ENCODE data around the gene ZNF655. TPM values are rescaled to one million over a fixed set of nuclear protein-coding genes. Genes with fewer than 3 reads are reported as not detected.
"Not testable (repeated sequence)": the region's sequence is repeated elsewhere in the genome, so short reads cannot be mapped to it uniquely, and the experiment has no call there.

The ZNF655 gene
- total and polyA plus RNA-seq, 2 donors from 2014 or later, result 30.4 to 66.8 TPM

DNA sequence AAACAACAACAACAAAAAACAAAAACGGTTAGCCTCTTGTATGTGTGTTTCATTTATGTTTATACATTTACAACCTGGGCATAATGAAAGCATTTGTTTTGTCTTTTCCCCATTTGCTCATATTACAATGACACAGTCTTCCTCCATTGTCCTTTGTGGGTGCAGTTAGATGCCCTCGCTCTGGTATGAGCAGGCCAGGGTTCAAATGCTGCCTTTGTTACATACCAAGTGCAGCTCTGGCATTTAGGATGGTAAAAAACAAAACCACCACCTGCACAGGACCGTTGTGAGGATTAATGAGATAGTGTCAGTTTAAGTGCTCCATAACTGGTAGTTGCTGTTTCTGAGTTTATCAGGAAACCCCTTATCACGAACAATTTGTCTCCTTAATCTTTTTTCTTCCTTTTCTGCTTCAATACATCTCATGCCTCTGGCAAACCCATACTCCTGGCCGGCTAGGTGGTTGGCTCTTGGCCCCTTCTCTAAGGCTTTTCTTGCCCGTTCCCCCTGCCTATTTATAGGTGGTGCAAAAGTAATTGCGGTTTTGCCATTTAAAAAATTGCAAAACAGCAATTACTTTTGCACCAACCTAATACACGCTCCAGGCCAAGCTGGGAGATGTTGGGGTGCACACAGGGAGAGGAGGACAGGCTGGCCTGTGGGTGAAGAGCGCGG, 21.0 kb downstream of the ZNF655 start:
- Histone ChIP-seq H3K27ac (ENCODE audit: low read depth in 2 of 2, low read length in 2 of 2) (no peak overlapping the region), H3K36me3 (ENCODE audit: control insufficient read depth in 2 of 3, insufficient read depth in 3 of 3, low read length in 3 of 3) (no peaks in the 10 kb centered on the region), H3K27me3 (ENCODE audit: control insufficient read depth, insufficient read depth, low read length) (no peaks in the 10 kb centered on the region), H3K9me3 (ENCODE audit: control insufficient read depth in 2 of 3, insufficient read depth in 1 of 3, low read length in 3 of 3) (no peaks in the 10 kb centered on the region), H3K4me3 (ENCODE audit: low read length in 3 of 3) (peak overlapping the region in 2 of 3 donors; percentile 74 to 76), H3K4me1 (ENCODE audit: control insufficient read depth in 2 of 3, insufficient read depth in 2 of 3, low read depth in 1 of 3, low read length in 3 of 3) (peaks cover 0 to 10% (median 5%) of the 10 kb centered on the region in 3 donors), H3K9ac (ENCODE audit: low read length in 3 of 3) (peak overlapping the region in 1 of 3 donors; percentile 73)
- FAIRE-seq (no peak), DNase-seq (no peak)
- TF ChIP-seq, protein P1, sequence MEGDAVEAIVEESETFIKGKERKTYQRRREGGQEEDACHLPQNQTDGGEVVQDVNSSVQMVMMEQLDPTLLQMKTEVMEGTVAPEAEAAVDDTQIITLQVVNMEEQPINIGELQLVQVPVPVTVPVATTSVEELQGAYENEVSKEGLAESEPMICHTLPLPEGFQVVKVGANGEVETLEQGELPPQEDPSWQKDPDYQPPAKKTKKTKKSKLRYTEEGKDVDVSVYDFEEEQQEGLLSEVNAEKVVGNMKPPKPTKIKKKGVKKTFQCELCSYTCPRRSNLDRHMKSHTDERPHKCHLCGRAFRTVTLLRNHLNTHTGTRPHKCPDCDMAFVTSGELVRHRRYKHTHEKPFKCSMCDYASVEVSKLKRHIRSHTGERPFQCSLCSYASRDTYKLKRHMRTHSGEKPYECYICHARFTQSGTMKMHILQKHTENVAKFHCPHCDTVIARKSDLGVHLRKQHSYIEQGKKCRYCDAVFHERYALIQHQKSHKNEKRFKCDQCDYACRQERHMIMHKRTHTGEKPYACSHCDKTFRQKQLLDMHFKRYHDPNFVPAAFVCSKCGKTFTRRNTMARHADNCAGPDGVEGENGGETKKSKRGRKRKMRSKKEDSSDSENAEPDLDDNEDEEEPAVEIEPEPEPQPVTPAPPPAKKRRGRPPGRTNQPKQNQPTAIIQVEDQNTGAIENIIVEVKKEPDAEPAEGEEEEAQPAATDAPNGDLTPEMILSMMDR (IDR thresholded peaks at IDR 0.05; ENCODE audit: borderline replicate concordance, extremely low read depth, insufficient read depth), result no peak
- intact Hi-C loops (cut with DNase I), result no loop called here

DNA sequence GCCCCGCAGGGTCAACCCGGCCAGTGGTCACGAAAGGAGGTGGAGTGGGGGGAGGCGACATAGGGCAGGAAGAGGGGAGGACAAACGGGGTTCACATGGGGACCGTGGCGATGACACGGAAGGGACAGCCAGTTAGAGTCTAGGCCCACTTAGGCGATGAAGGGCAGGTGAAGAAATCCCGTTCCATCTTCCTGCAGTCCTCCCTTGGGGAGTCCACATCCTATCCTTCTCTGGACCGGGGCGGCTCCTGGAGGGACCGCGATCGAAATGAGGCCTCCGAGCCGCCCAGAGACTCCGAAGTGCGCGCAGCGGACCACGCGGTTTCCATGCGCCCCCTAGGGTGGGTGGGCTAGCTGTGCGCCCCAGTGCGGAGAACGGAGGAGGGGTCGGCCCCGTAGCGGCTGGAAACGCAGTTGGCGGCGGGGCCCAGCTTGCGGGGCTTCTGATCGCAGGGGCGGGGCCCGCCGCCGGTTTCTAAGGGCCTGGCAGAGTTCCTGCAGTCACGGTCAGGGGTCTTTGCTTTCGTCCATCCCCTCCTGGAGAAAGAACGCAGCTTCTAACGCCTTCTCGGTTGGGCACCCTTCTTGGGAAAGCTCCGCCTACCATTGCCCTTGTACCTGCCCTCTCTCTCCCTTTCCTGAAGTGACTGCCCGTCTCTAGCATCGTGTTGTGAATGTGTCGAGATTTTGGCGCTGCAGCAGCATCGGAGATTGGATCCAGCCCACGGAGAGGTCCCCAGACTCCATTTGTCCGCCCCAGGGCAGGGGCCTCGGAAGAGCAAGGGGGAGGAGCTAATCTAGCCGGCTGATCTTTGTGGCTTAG, 21.7 kb downstream of the ZNF655 start:
- no peaks in the 10 kb centered on the region for H3K27me3 ChIP-seq (ENCODE audit: control insufficient read depth, insufficient read depth, low read length)
- no peaks in the 10 kb centered on the region for H3K9me3 ChIP-seq (ENCODE audit: control insufficient read depth in 2 of 3, insufficient read depth in 1 of 3, low read length in 3 of 3)
- H3K27ac ChIP-seq (ENCODE audit: low read depth in 2 of 2, low read length in 2 of 2), result no peak overlapping the region
- TF ChIP-seq, protein P1 (IDR thresholded peaks at IDR 0.05; ENCODE audit: borderline replicate concordance, extremely low read depth, insufficient read depth), result peak; percentile 11
- H3K36me3 ChIP-seq (ENCODE audit: control insufficient read depth in 2 of 3, insufficient read depth in 3 of 3, low read length in 3 of 3), result no peaks in the 10 kb centered on the region
- H3K4me3 ChIP-seq (ENCODE audit: low read length in 3 of 3), result peak overlapping the region; percentile 74 to 76 (median 76)
- peak overlapping the region; percentile 26 to 73 (median 68) for H3K9ac ChIP-seq (ENCODE audit: low read length in 3 of 3)
- FAIRE-seq (no peak), DNase-seq (peak; percentile 77 to 88 (median 85))
- peaks cover 0 to 10% (median 5%) of the 10 kb centered on the region in 3 donors for H3K4me1 ChIP-seq (ENCODE audit: control insufficient read depth in 2 of 3, insufficient read depth in 2 of 3, low read depth in 1 of 3, low read length in 3 of 3)
- intact Hi-C loops (cut with DNase I), result no loop called here

DNA sequence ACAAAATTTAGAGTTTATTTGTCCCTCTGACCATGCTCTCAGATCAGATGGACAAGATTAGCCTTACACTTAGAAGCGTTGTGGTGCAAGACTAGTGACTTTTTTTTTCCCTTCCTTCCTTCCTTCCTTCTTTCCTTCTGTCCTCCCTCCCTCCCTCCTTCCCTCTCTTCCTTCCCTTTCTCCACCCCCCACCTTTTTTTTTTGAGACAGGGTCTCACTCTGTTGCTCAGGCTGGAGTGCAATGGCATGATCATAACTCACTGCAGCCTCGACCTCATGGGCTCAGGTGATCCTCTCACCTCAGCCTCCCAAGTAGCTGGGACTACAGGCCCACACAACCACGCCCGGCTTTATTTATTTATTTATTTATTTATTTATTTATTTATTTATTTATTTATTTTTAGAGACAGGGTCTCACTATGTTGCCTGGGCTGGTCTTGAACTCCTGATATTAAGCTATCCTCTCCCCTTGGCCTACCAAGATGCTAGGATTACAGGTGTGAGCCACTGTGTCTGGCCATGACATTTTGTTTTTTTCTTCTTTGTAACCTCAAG, 22.4 kb downstream of the ZNF655 start:
- Histone ChIP-seq H3K9ac (ENCODE audit: low read length in 3 of 3) (peak overlapping the region; percentile 26 to 73 (median 68)), H3K4me3 (ENCODE audit: low read length in 3 of 3) (peak overlapping the region; percentile 74 to 76 (median 76)), H3K4me1 (ENCODE audit: control insufficient read depth in 2 of 3, insufficient read depth in 2 of 3, low read depth in 1 of 3, low read length in 3 of 3) (peaks cover 0 to 10% (median 5%) of the 10 kb centered on the region in 3 donors)
- FAIRE-seq; H3K9me3 ChIP-seq (ENCODE audit: control insufficient read depth in 2 of 3, insufficient read depth in 1 of 3, low read length in 3 of 3); intact Hi-C loops (cut with DNase I); DNase-seq; H3K36me3 ChIP-seq (ENCODE audit: control insufficient read depth in 2 of 3, insufficient read depth in 3 of 3, low read length in 3 of 3); H3K27me3 ChIP-seq (ENCODE audit: control insufficient read depth, insufficient read depth, low read length); H3K27ac ChIP-seq (ENCODE audit: low read depth in 2 of 2, low read length in 2 of 2): not testable (repeated sequence)

DNA sequence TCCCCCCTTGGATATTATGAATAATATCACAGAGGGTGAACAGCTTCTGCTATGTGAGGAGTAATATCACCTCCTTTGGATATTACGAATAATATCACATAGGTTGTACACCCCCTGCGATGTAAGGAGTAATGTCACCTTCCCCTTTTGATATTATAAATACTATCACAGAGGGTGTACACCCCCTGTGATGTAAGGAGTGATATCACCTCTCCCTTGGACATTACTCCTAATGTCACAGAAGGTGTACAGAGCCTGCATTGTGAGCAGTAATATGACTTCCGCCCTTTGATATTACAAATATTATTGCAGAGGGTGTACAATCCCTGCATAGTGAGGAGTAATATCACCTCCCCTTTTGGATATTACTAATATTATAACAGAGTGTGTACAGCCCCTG, 30.4 kb downstream of the ZNF655 start:
- DNase-seq, result no peak
- Histone ChIP-seq H3K4me1 (ENCODE audit: control insufficient read depth in 2 of 3, insufficient read depth in 2 of 3, low read depth in 1 of 3, low read length in 3 of 3) (no peaks in the 10 kb centered on the region), H3K27me3 (ENCODE audit: control insufficient read depth, insufficient read depth, low read length) (no peaks in the 10 kb centered on the region), H3K4me3 (ENCODE audit: low read length in 3 of 3) (no peak overlapping the region), H3K36me3 (ENCODE audit: control insufficient read depth in 2 of 3, insufficient read depth in 3 of 3, low read length in 3 of 3) (no peaks in the 10 kb centered on the region), H3K27ac (ENCODE audit: low read depth in 2 of 2, low read length in 2 of 2) (no peak overlapping the region), H3K9ac (ENCODE audit: low read length in 3 of 3) (no peak overlapping the region), H3K9me3 (ENCODE audit: control insufficient read depth in 2 of 3, insufficient read depth in 1 of 3, low read length in 3 of 3) (no peaks in the 10 kb centered on the region)
- FAIRE-seq, result no peak
- intact Hi-C loops (cut with DNase I), result no loop called here
- TF ChIP-seq, protein P1 (IDR thresholded peaks at IDR 0.05; ENCODE audit: borderline replicate concordance, extremely low read depth, insufficient read depth), result no peak

Data from kidney (tissue), 14 donors.